Measurements from ENCODE around the gene SF3B2. TPM values are rescaled to one million over a fixed set of nuclear protein-coding genes. Genes with fewer than 3 reads are reported as not detected.
A peak's percentile ranks its signal among the peaks of the same experiment; 100 is the strongest.
"Not testable (repeated sequence)": the region's sequence is repeated elsewhere in the genome, so short reads cannot be mapped to it uniquely, and the experiment has no call there.

SF3B2 gene
- total and polyA plus RNA-seq, 4 experiments from 2014 or later = 74.4 to 240 (median 183) TPM

- Mint-ChIP-seq H3K36me3 (peaks cover 31 to 73% of the 10 kb centered on the region in 2 donors), H3K27ac (peak overlapping the region; percentile 92 to 97 (median 93)), H3K4me1 (peaks cover 41 to 79% (median 59%) of the 10 kb centered on the region in 4 donors), H3K4me3 (peak overlapping the region; percentile 91 to 98 (median 96)), H3K9me3 (no peaks in the 10 kb centered on the region), H3K27me3 (no peaks in the 10 kb centered on the region)
- Histone ChIP-seq H3K27ac (ENCODE audit: low read depth, low read length) (peak overlapping the region; percentile 66), H3K4me1 (ENCODE audit: insufficient read depth, low read length) (peaks cover 69% of the 10 kb centered on the region), H3K27me3 (ENCODE audit: insufficient read depth, low read length) (no peaks in the 10 kb centered on the region), H3K4me3 (ENCODE audit: low read length in 2 of 2) (peak overlapping the region in 1 of 2 donors; percentile 15), H3K9me3 (ENCODE audit: control insufficient read depth in 1 of 2, low read length in 2 of 2) (no peaks in the 10 kb centered on the region), H3K36me3 (ENCODE audit: insufficient read depth, low read length) (peaks cover 35% of the 10 kb centered on the region)
- DNase-seq = no peak
- ChIA-PET CTCF (ENCODE audit: partially characterized antibody) (interaction anchor here (11.1 to 14.8 kb wide), 2 partner anchors 8 to 47 kb away, joined by 146 to 231 read pairs; no protein-coding TSS in a partner anchor), POLR2A (ENCODE audit: partially characterized antibody) (interaction anchor here (4.8 to 8.3 kb wide), 4 partner anchors 8 to 54 kb away, joined by 36 to 214 read pairs (median 92); no protein-coding TSS in a partner anchor)
- intact Hi-C loops (cut with micrococcal nuclease) = no loop called here
Measured at GRCh38 chr11:66072518-66072917, 20.4 kb downstream of the SF3B2 start.

GRCh38 chr11:66073669-66074068 lies 21.5 kb downstream of the SF3B2 start:
- Mint-ChIP-seq H3K9me3 (no peaks in the 10 kb centered on the region), H3K36me3 (peaks cover 36 to 69% of the 10 kb centered on the region in 2 donors), H3K27me3 (no peaks in the 10 kb centered on the region), H3K27ac (peak overlapping the region in 3 of 7 donors; percentile 22 to 97 (median 47)), H3K4me3 (peak overlapping the region in 6 of 8 donors; percentile 15 to 98 (median 63)), H3K4me1 (peaks cover 44 to 78% (median 60%) of the 10 kb centered on the region in 4 donors)
- POLR2A ChIA-PET (ENCODE audit: partially characterized antibody) = interaction anchor here (5.4 to 12.2 kb wide), 3 partner anchors 7 to 53 kb away, joined by 36 to 214 read pairs (median 185); no protein-coding TSS in a partner anchor
- Histone ChIP-seq H3K36me3 (ENCODE audit: insufficient read depth, low read length) (peaks cover 25% of the 10 kb centered on the region), H3K9me3 (ENCODE audit: control insufficient read depth in 1 of 2, low read length in 2 of 2) (no peaks in the 10 kb centered on the region), H3K4me3 (ENCODE audit: low read length in 2 of 2) (no peak overlapping the region), H3K27ac (ENCODE audit: low read depth, low read length) (peak overlapping the region; percentile 66), H3K27me3 (ENCODE audit: insufficient read depth, low read length) (no peaks in the 10 kb centered on the region), H3K4me1 (ENCODE audit: insufficient read depth, low read length) (peaks cover 72% of the 10 kb centered on the region)
- no peak for DNase-seq
- CTCF ChIA-PET (ENCODE audit: partially characterized antibody) = interaction anchor here (0.7 to 14.8 kb wide), 2 partner anchors 46 to 1102 kb away, joined by 3 to 231 read pairs; partner anchors contain the start of gene MAJIN
- intact Hi-C loops (cut with micrococcal nuclease) = no loop called here

GRCh38 chr11:66075273-66075672 lies 23.1 kb downstream of the SF3B2 start:
- CTCF ChIA-PET (ENCODE audit: partially characterized antibody) = interaction anchor here (0.6 to 14.8 kb wide), 4 partner anchors 21 to 168 kb away, joined by 3 to 231 read pairs (median 6); no protein-coding TSS in a partner anchor
- no peaks in the 10 kb centered on the region for H3K27me3 Mint-ChIP-seq
- peaks cover 76% of the 10 kb centered on the region for H3K4me1 ChIP-seq (ENCODE audit: insufficient read depth, low read length)
- intact Hi-C loops (cut with micrococcal nuclease) = no loop called here
- H3K4me3 Mint-ChIP-seq = no peak overlapping the region
- H3K27ac ChIP-seq (ENCODE audit: low read depth, low read length) = no peak overlapping the region
- H3K36me3 Mint-ChIP-seq = peaks cover 42 to 71% of the 10 kb centered on the region in 2 donors
- H3K4me1 Mint-ChIP-seq = peaks cover 54 to 84% (median 67%) of the 10 kb centered on the region in 4 donors
- DNase-seq = no peak
- H3K9me3 ChIP-seq (ENCODE audit: control insufficient read depth in 1 of 2, low read length in 2 of 2) = no peaks in the 10 kb centered on the region
- no peak overlapping the region for H3K4me3 ChIP-seq (ENCODE audit: low read length in 2 of 2)
- POLR2A ChIA-PET (ENCODE audit: partially characterized antibody) = interaction anchor here (0.6 to 12.2 kb wide), 5 partner anchors 14 to 96 kb away, joined by 3 to 185 read pairs (median 8); partner anchors contain the start of gene SF3B2
- H3K27ac Mint-ChIP-seq = peak overlapping the region in 3 of 7 donors; percentile 29 to 79 (median 65)
- H3K36me3 ChIP-seq (ENCODE audit: insufficient read depth, low read length) = peaks cover 18% of the 10 kb centered on the region
- no peaks in the 10 kb centered on the region for H3K27me3 ChIP-seq (ENCODE audit: insufficient read depth, low read length)
- no peaks in the 10 kb centered on the region for H3K9me3 Mint-ChIP-seq

DNA sequence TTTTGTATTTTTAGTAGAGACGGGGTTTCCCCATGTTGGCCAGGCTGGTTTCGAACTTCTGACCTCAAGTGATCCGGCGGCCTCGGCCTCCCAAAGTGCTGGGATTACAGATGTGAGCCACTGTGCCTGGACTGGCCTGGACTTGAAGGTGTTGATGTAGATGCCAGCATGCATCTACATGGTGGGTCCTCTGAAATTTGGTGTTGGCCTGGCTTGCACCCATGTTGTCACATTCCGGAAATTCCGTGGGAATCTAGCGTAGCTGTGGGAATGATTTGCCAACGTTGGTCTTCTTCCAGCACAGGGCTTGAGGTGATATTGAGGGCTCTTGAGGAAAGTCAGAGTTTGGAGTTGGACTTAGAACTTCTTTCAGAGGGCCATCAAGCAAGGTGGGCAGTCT lies 24.4 kb downstream of the SF3B2 start:
- no peak for DNase-seq
- CTCF ChIA-PET (ENCODE audit: partially characterized antibody) = interaction anchor here (1.6 to 14.8 kb wide), 3 partner anchors 9 to 59 kb away, joined by 7 to 231 read pairs (median 146); partner anchors contain the start of gene PACS1
- no peaks in the 10 kb centered on the region for H3K27me3 Mint-ChIP-seq
- Histone ChIP-seq H3K4me1 (ENCODE audit: insufficient read depth, low read length) (peaks cover 84% of the 10 kb centered on the region), H3K4me3 (ENCODE audit: low read length in 2 of 2) (no peak overlapping the region), H3K9me3 (ENCODE audit: control insufficient read depth in 1 of 2, low read length in 2 of 2) (no peaks in the 10 kb centered on the region), H3K27ac (ENCODE audit: low read depth, low read length) (no peak overlapping the region), H3K27me3 (ENCODE audit: insufficient read depth, low read length) (no peaks in the 10 kb centered on the region), H3K36me3 (ENCODE audit: insufficient read depth, low read length) (peaks cover 18% of the 10 kb centered on the region)
- peaks cover 58 to 89% (median 75%) of the 10 kb centered on the region in 4 donors for H3K4me1 Mint-ChIP-seq
- H3K4me3 Mint-ChIP-seq = peak overlapping the region in 1 of 8 donors; percentile 11
- POLR2A ChIA-PET (ENCODE audit: partially characterized antibody) = interaction anchor here (1.0 to 12.2 kb wide), 6 partner anchors 7 to 60 kb away, joined by 3 to 214 read pairs (median 10); partner anchors contain the start of genes PACS1 and SF3B2
- peaks cover 42 to 70% of the 10 kb centered on the region in 2 donors for H3K36me3 Mint-ChIP-seq
- peak overlapping the region in 5 of 7 donors; percentile 6 to 93 (median 59) for H3K27ac Mint-ChIP-seq
- H3K9me3 Mint-ChIP-seq = no peaks in the 10 kb centered on the region
- intact Hi-C loops (cut with micrococcal nuclease) = no loop called here

- H3K36me3 Mint-ChIP-seq = peaks cover 38 to 62% of the 10 kb centered on the region in 2 donors
- H3K9me3 Mint-ChIP-seq = no peaks in the 10 kb centered on the region
- peaks cover 18% of the 10 kb centered on the region for H3K36me3 ChIP-seq (ENCODE audit: insufficient read depth, low read length)
- no peaks in the 10 kb centered on the region for H3K9me3 ChIP-seq (ENCODE audit: control insufficient read depth in 1 of 2, low read length in 2 of 2)
- no peak for DNase-seq
- POLR2A ChIA-PET (ENCODE audit: partially characterized antibody) = interaction anchor here (1.0 to 12.2 kb wide), 4 partner anchors 8 to 58 kb away, joined by 3 to 214 read pairs (median 122); partner anchors contain the start of gene PACS1
- peak overlapping the region; percentile 29 to 100 (median 93) for H3K27ac Mint-ChIP-seq
- H3K4me1 Mint-ChIP-seq = peaks cover 56 to 88% (median 74%) of the 10 kb centered on the region in 4 donors
- intact Hi-C loops (cut with micrococcal nuclease) = no loop called here
- peak overlapping the region; percentile 3 for H3K27ac ChIP-seq (ENCODE audit: low read depth, low read length)
- H3K27me3 ChIP-seq (ENCODE audit: insufficient read depth, low read length) = no peaks in the 10 kb centered on the region
- peak overlapping the region in 4 of 8 donors; percentile 29 to 98 (median 86) for H3K4me3 Mint-ChIP-seq
- CTCF ChIA-PET (ENCODE audit: partially characterized antibody) = interaction anchor here (0.7 to 9.7 kb wide), 4 partner anchors 11 to 57 kb away, joined by 3 to 146 read pairs (median 27); partner anchors contain the start of gene PACS1
- no peak overlapping the region for H3K4me3 ChIP-seq (ENCODE audit: low read length in 2 of 2)
- H3K4me1 ChIP-seq (ENCODE audit: insufficient read depth, low read length) = peaks cover 84% of the 10 kb centered on the region
- H3K27me3 Mint-ChIP-seq = no peaks in the 10 kb centered on the region
Measured at GRCh38 chr11:66077927-66078326, 25.8 kb downstream of the SF3B2 start.

DNA sequence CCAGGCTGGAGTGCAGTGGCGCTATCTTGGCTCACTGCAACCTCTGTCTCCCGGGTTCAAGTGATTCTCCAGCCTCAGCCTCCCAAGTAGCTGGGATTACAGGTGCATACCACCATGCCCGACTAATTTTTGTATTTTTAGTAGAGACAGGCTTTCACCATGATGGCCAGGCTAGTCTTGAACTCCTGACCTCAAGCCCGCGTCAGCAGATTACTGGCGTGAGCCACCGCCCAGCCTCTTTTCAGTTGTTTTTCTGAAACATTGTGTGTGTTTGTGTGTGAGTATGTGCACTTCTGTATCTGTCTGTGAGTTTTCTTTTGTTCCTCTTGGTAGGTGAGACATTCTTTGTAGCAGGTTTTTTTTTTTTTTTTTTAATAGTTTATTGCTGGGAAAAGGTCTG lies 26.8 kb downstream of the SF3B2 start:
- intact Hi-C loops (cut with micrococcal nuclease); H3K27me3 Mint-ChIP-seq; H3K27me3 ChIP-seq (ENCODE audit: insufficient read depth, low read length); H3K9me3 ChIP-seq (ENCODE audit: control insufficient read depth in 1 of 2, low read length in 2 of 2); DNase-seq; H3K9me3 Mint-ChIP-seq; H3K4me3 ChIP-seq (ENCODE audit: low read length in 2 of 2); H3K27ac ChIP-seq (ENCODE audit: low read depth, low read length): not testable (repeated sequence)
- CTCF ChIA-PET (ENCODE audit: partially characterized antibody) = interaction anchor here (0.7 to 9.7 kb wide), 8 partner anchors 12 to 219 kb away, joined by 3 to 146 read pairs (median 4); partner anchors contain the start of genes MUS81 and PACS1
- Histone ChIP-seq H3K4me1 (ENCODE audit: insufficient read depth, low read length) (peaks cover 86% of the 10 kb centered on the region), H3K36me3 (ENCODE audit: insufficient read depth, low read length) (peaks cover 16% of the 10 kb centered on the region)
- Mint-ChIP-seq H3K4me3 (peak overlapping the region in 6 of 8 donors; percentile 30 to 98 (median 82)), H3K27ac (peak overlapping the region; percentile 90 to 100 (median 99)), H3K4me1 (peaks cover 62 to 90% (median 77%) of the 10 kb centered on the region in 4 donors), H3K36me3 (peaks cover 36 to 55% of the 10 kb centered on the region in 2 donors)
- POLR2A ChIA-PET (ENCODE audit: partially characterized antibody) = interaction anchor here (0.6 to 12.2 kb wide), 8 partner anchors 9 to 285 kb away, joined by 3 to 214 read pairs (median 10); partner anchors contain the start of genes PACS1 and SF3B2

Data from CD4-positive, alpha-beta memory T cell (primary cell).